Placental epithelial cell (primary cell): ENCODE measurements around the gene ACCS. TPM values are rescaled to one million over a fixed set of nuclear protein-coding genes. Genes with fewer than 3 reads are reported as not detected.

Experiments
- total RNA-seq: library from RNA; depleted of rRNA; stranded (reverse); fragments of >200 nt; gene quantifications from 2 replicates; pipeline ENCODE4 v1.2.3, GENCODE V29; 2012

ACCS gene, protein sequence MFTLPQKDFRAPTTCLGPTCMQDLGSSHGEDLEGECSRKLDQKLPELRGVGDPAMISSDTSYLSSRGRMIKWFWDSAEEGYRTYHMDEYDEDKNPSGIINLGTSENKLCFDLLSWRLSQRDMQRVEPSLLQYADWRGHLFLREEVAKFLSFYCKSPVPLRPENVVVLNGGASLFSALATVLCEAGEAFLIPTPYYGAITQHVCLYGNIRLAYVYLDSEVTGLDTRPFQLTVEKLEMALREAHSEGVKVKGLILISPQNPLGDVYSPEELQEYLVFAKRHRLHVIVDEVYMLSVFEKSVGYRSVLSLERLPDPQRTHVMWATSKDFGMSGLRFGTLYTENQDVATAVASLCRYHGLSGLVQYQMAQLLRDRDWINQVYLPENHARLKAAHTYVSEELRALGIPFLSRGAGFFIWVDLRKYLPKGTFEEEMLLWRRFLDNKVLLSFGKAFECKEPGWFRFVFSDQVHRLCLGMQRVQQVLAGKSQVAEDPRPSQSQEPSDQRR
- total RNA-seq: 12.4 and 25.9 TPM in 2 replicates

DNA sequence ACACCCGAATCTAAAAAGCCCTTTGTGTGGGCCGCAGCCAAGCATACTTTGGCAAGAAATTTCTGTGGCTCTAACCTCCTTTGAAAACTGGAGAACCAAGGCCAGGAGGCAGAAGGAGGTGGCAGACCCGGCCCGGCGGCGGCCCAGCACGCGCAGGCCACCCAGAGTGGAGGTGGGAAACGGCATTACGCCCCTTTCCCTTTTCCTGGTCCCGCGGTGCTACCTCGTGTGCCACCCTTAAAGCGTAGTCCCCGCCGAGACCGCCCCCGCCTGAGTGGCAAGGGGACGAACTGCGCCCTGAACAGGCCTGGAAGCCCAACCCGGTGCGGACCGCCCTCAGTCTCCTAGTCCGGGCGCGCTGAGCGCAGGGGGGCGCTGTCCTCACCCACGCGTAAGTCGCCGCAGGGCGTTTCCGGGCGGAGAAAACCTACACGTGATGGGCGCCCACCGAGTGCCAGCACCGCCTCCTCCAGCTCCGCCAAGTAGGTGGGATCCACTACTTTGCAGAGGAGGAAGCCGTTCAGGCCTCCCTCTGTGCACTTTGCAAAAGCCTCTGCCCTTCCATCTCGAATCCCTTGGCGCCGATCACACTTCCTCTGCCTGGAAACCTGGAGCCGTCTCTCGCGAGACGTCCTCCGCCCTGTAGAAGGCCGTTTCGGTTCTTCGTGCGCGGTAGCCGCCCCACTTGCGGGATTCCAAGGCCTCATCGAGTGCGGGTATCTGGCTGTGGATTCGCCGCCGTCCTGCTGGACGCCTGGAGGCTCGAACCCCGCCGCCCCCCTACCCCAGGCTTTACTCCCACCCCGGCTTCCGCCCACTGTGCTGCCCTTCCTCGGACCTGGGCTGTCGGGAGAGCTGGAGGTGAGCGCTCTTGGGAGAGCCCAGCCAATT is at the start of gene ACCS:
Gene ACCS, plus strand, starts transcription at position 430 of the 891 bp plus-strand sequence. CDS start 1,358 bp downstream, outside the sequence.

DNA sequence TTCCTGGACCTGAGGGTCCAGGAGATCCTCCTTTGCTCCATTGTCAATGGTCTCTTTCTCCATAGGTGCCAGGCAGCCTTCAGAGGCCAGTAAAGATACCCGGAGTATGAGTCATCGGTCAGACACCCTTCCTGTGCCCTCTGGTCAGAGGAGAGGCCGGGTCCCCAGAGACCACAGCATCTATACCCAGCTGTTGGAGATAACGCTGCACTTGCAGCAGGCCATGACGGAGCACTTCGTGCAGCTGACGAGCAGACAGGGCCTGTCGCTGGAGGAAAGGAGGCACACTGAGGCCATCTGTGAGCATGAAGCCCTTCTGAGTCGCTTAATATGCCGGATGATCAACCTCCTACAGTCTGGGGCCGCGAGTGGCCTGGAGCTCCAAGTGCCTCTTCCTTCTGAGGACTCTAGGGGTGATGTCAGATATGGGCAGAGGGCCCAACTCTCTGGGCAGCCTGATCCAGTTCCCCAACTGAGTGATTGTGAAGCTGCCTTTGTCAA is 18.1 kb upstream of the ACCS start, which contains the start of gene ACCSL:
Gene ACCSL, plus strand, starts transcription at position 51 of the 501 bp plus-strand sequence. Its CDS starts 56 bp downstream, at position 107.

DNA sequence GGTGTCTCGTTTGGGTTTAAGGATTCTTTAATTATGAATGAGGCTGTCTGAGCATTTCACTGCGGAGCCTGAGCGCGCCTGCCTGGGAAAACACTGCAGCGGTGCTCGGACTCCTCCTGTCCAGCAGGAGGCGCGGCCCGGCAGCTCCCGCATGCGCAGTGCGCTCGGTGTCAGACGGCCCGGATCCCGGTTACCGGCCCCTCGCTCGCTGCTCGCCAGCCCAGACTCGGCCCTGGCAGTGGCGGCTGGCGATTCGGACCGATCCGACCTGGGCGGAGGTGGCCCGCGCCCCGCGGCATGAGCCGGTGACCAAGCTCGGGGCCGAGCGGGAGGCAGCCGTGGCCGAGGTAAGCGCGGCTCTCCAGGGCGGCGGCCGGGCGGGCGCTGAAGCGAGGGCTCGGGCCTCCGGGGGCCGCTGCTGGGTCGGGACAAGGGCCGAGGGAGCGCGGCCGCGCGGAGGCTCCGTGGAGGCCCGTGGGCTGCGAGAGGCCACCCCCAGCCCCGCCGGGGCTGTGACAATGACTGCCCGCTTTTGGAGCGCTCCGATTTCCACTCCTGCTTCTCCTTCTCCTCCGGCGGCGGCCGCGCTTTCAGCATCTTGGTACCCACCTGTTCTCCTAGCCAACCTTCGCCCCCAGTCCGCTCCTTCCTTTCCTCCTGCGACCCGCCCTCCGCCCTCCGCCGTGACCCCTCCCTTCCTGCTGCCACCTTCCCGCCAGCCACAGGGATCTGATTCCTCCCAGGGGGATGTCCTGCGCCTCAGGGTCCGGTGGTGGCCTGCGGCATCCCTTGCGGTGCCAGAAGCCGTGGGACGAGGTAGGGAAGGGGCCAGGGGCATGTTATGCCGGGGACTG is 29.7 kb downstream of the ACCS start, which contains the start of gene EXT2:
Gene EXT2, plus strand, starts transcription at position 173 of the 854 bp plus-strand sequence. CDS start 12,035 bp downstream, outside the sequence.

Other genes with a start within 250 kb of the ACCS start
- gene ALKBH3, start 185.4 kb upstream of the ACCS start, total RNA-seq: 31.9 and 43.2 TPM in 2 replicates
- not detected in 2 replicates for gene C11orf96, start 123.6 kb upstream of the ACCS start, total RNA-seq
- gene ACCSL, start 18.3 kb upstream of the ACCS start, total RNA-seq: not detected in 2 replicates
- gene EXT2, start 29.4 kb downstream of the ACCS start, total RNA-seq: 110 and 138 TPM in 2 replicates
- not detected in 2 replicates for gene ALX4, start 243.9 kb downstream of the ACCS start, total RNA-seq